ENCODE data around the gene RPAP2. TPM values are rescaled to one million over a fixed set of nuclear protein-coding genes. Genes with fewer than 3 reads are reported as not detected.

Gene RPAP2
- total RNA-seq, 4 donors from 2014 or later: 3.1 to 18.5 (median 8.4) TPM

- WGBS, 2 donors: 86 to 88% methylated on average over 7 of the region's 7 CpGs
- intact Hi-C loops (cut with DNase I): no loop called here
- DNase-seq: no peak
- Histone ChIP-seq H3K4me1 (no peaks in the 10 kb centered on the region), H3K27ac (no peak overlapping the region), H3K27me3 (no peaks in the 10 kb centered on the region), H3K36me3 (peaks cover 3 to 88% (median 8%) of the 10 kb centered on the region in 3 donors), H3K9me3 (peaks cover 0 to 22% (median 12%) of the 10 kb centered on the region in 3 donors), H3K4me3 (no peak overlapping the region)
- TF ChIP-seq POLR2A (IDR thresholded peaks at IDR 0.05) (no peak), CTCF (IDR thresholded peaks at IDR 0.05) (no peak)
Measured at GRCh38 chr1:92323473-92324453, 24.9 kb downstream of the RPAP2 start.

- H3K4me3 ChIP-seq: no peak overlapping the region
- peaks cover 3 to 95% (median 8%) of the 10 kb centered on the region in 3 donors for H3K36me3 ChIP-seq
- TF ChIP-seq POLR2A (IDR thresholded peaks at IDR 0.05): no peak
- no peak for TF ChIP-seq CTCF (IDR thresholded peaks at IDR 0.05)
- H3K9me3 ChIP-seq: peaks cover 0 to 22% (median 12%) of the 10 kb centered on the region in 3 donors
- intact Hi-C loops (cut with DNase I): no loop called here
- DNase-seq: no peak
- no peaks in the 10 kb centered on the region for H3K4me1 ChIP-seq
- no peaks in the 10 kb centered on the region for H3K27me3 ChIP-seq
- no peak overlapping the region for H3K27ac ChIP-seq
Measured at GRCh38 chr1:92324784-92325183, 25.9 kb downstream of the RPAP2 start.

- peaks cover 3 to 84% (median 8%) of the 10 kb centered on the region in 3 donors for H3K36me3 ChIP-seq
- no peak for DNase-seq
- H3K9me3 ChIP-seq: peaks cover 0 to 22% (median 12%) of the 10 kb centered on the region in 3 donors
- no peak overlapping the region for H3K27ac ChIP-seq
- no peaks in the 10 kb centered on the region for H3K27me3 ChIP-seq
- WGBS, 2 donors: 60 to 86% methylated on average over 1 of the region's 1 CpG
- intact Hi-C loops (cut with DNase I): no loop called here
- no peaks in the 10 kb centered on the region for H3K4me1 ChIP-seq
- H3K4me3 ChIP-seq: no peak overlapping the region
- TF ChIP-seq POLR2A (IDR thresholded peaks at IDR 0.05): no peak
- no peak for TF ChIP-seq CTCF (IDR thresholded peaks at IDR 0.05)
Measured at GRCh38 chr1:92326681-92327080, 27.8 kb downstream of the RPAP2 start.

- 88 to 95% methylated on average over 4 of the region's 4 CpGs for WGBS, 2 donors
- Histone ChIP-seq H3K4me1 (no peaks in the 10 kb centered on the region), H3K27me3 (no peaks in the 10 kb centered on the region), H3K9me3 (peaks cover 0 to 22% (median 12%) of the 10 kb centered on the region in 3 donors), H3K27ac (no peak overlapping the region), H3K36me3 (peaks cover 3 to 75% (median 8%) of the 10 kb centered on the region in 3 donors), H3K4me3 (no peak overlapping the region)
- TF ChIP-seq POLR2A (IDR thresholded peaks at IDR 0.05): no peak
- no peak for TF ChIP-seq CTCF (IDR thresholded peaks at IDR 0.05)
- intact Hi-C loops (cut with DNase I): no loop called here
- no peak for DNase-seq
Measured at GRCh38 chr1:92327794-92328193, 28.9 kb downstream of the RPAP2 start.

Data from esophagus squamous epithelium (tissue), 5 donors.